Activated CD8-positive, alpha-beta T cell treated with anti-CD3 and anti-CD28 coated beads for 36 hours (primary cell): ENCODE measurements around the gene INPP5D. TPM values are rescaled to one million over a fixed set of nuclear protein-coding genes. Genes with fewer than 3 reads are reported as not detected.
A peak's percentile ranks its signal among the peaks of the same experiment; 100 is the strongest.

Experiments
- ATAC-seq: fragments of 200-7000 bp; cut with Tn5 transposase; one replicate; pipeline ENCODE4 v1.10.0; 2021; ENCODE audit warnings: mild to moderate bottlenecking, moderate library complexity
- CTCF ChIA-PET: fragments of 350-600 bp; sonication (Branson Sonifier 250); formaldehyde crosslinking; loops from one replicate; lab custom pipeline; 2021; ENCODE audit warnings: antibody characterized with exemption; lab: Charles Lee
- POLR2A ChIA-PET: fragments of 350-600 bp; sonication (Branson Sonifier 250); formaldehyde crosslinking; loops from one replicate; lab custom pipeline; 2021; ENCODE audit warnings: antibody characterized with exemption; lab: Charles Lee
- DNase-seq: peaks from one replicate; pipeline ENCODE4 v3.0.0-alpha.2; 2020
- H3K27ac Mint-ChIP-seq: one replicate; pipeline ENCODE4 v1.8.0; 2021; ENCODE audit warnings: mild to moderate bottlenecking, mixed read lengths
- H3K27me3 Mint-ChIP-seq: one replicate; pipeline ENCODE4 v1.8.0; 2021; ENCODE audit warnings: mixed read lengths
- H3K36me3 Mint-ChIP-seq: one replicate; pipeline ENCODE4 v1.8.0; 2021; ENCODE audit warnings: low read depth, mixed read lengths
- H3K4me1 Mint-ChIP-seq: one replicate; pipeline ENCODE4 v1.8.0; 2021; ENCODE audit warnings: low read depth, mixed read lengths
- H3K4me3 Mint-ChIP-seq: one replicate; pipeline ENCODE4 v1.8.0; 2021; ENCODE audit warnings: mild to moderate bottlenecking, moderate library complexity, mixed read lengths
- H3K9me3 Mint-ChIP-seq: one replicate; pipeline ENCODE4 v1.8.0; 2021; ENCODE audit warnings: mixed read lengths
- CTCF ChIP-seq: fragments of 200-600 bp; IDR thresholded peaks from one replicate; pipeline ENCODE4 v1.8.0; 2022; ENCODE audit warnings: antibody characterized with exemption, mild to moderate bottlenecking
- intact Hi-C: fragments of 100-400 bp; cut with micrococcal nuclease; formaldehyde crosslinking; loops from one replicate; pipeline ENCODE4 v1.10.0; 2022
- total RNA-seq, 2 experiments: library from RNA; stranded (reverse); gene quantifications; one replicate each; pipeline ENCODE4 v1.2.3, GENCODE V29; 2021

INPP5D gene
- total RNA-seq, 2 experiments from 2014 or later, result 38.6 to 40.2 TPM

- intact Hi-C loops, result loop anchor here (5.0 kb wide), 1 partner anchor 161 kb away; no protein-coding TSS in a partner anchor
- H3K4me1 Mint-ChIP-seq, result peaks cover 83% of the 10 kb centered on the region
- peaks cover 46% of the 10 kb centered on the region for H3K36me3 Mint-ChIP-seq
- ATAC-seq (no peak), DNase-seq (no peak)
- peak overlapping the region; percentile 32 for H3K4me3 Mint-ChIP-seq
- POLR2A ChIA-PET, result interaction anchor here (1.3 to 10.3 kb wide), 6 partner anchors 11 to 337 kb away, joined by 3 to 119 read pairs (median 10); partner anchors contain the start of genes ATG16L1 and INPP5D
- no peak for TF ChIP-seq CTCF
- no peaks in the 10 kb centered on the region for H3K27me3 Mint-ChIP-seq
- CTCF ChIA-PET, result interaction anchor here (1.2 to 5.3 kb wide), 6 partner anchors 12 to 28 kb away, joined by 3 to 32 read pairs (median 6); partner anchors contain the start of gene INPP5D
- no peaks in the 10 kb centered on the region for H3K9me3 Mint-ChIP-seq
- peak overlapping the region; percentile 85 for H3K27ac Mint-ChIP-seq
Observed at GRCh38 chr2:233081731-233082221, 21.6 kb downstream of the INPP5D start.

- Mint-ChIP-seq H3K36me3 (peaks cover 48% of the 10 kb centered on the region), H3K9me3 (no peaks in the 10 kb centered on the region), H3K27me3 (no peaks in the 10 kb centered on the region), H3K4me1 (peaks cover 86% of the 10 kb centered on the region), H3K4me3 (peak overlapping the region; percentile 32), H3K27ac (peak overlapping the region; percentile 85)
- peak; percentile 35 for ATAC-seq
- peak; percentile 22 for DNase-seq
- no peak for TF ChIP-seq CTCF
- intact Hi-C loops, result loop anchor here (5.0 kb wide), 1 partner anchor 160 kb away; no protein-coding TSS in a partner anchor
- CTCF ChIA-PET, result interaction anchor here (1.1 to 5.3 kb wide), 6 partner anchors 13 to 29 kb away, joined by 3 to 32 read pairs (median 6); partner anchors contain the start of gene INPP5D
- POLR2A ChIA-PET, result interaction anchor here (1.5 to 10.3 kb wide), 5 partner anchors 18 to 336 kb away, joined by 3 to 119 read pairs (median 13); partner anchors contain the start of genes ATG16L1 and INPP5D
Observed at GRCh38 chr2:233082222-233082930, 22.2 kb downstream of the INPP5D start.

- intact Hi-C loops, result loop anchor here (5.0 kb wide), 1 partner anchor 159 kb away; no protein-coding TSS in a partner anchor
- H3K27me3 Mint-ChIP-seq, result no peaks in the 10 kb centered on the region
- H3K9me3 Mint-ChIP-seq, result no peaks in the 10 kb centered on the region
- DNase-seq (no peak), ATAC-seq (no peak)
- H3K27ac Mint-ChIP-seq, result peak overlapping the region; percentile 85
- ChIA-PET POLR2A (interaction anchor here (0.6 to 10.3 kb wide), 8 partner anchors 9 to 336 kb away, joined by 3 to 119 read pairs (median 5); partner anchors contain the start of genes ATG16L1 and INPP5D), CTCF (interaction anchor here (1.1 to 5.3 kb wide), 5 partner anchors 13 to 30 kb away, joined by 3 to 32 read pairs (median 7); partner anchors contain the start of gene INPP5D)
- TF ChIP-seq CTCF, result no peak
- peaks cover 51% of the 10 kb centered on the region for H3K36me3 Mint-ChIP-seq
- no peak overlapping the region for H3K4me3 Mint-ChIP-seq
- peaks cover 82% of the 10 kb centered on the region for H3K4me1 Mint-ChIP-seq
Observed at GRCh38 chr2:233082931-233083755, 23.0 kb downstream of the INPP5D start.

- DNase-seq, result no peak
- intact Hi-C loops, result loop anchor here (5.0 kb wide), 1 partner anchor 159 kb away; no protein-coding TSS in a partner anchor
Observed at GRCh38 chr2:233083782-233084181, 23.6 kb downstream of the INPP5D start.

More at GRCh38 chr2:233083782-233084181, 23.6 kb downstream of the INPP5D start:
- peaks cover 57% of the 10 kb centered on the region for H3K36me3 Mint-ChIP-seq
- H3K4me3 Mint-ChIP-seq, result peak overlapping the region; percentile 54
- peak overlapping the region; percentile 85 for H3K27ac Mint-ChIP-seq
- no peaks in the 10 kb centered on the region for H3K9me3 Mint-ChIP-seq
- H3K27me3 Mint-ChIP-seq, result no peaks in the 10 kb centered on the region
- POLR2A ChIA-PET, result interaction anchor here (0.7 to 10.3 kb wide), 6 partner anchors 8 to 167 kb away, joined by 3 to 119 read pairs (median 8); partner anchors contain the start of genes ATG16L1 and INPP5D
- CTCF ChIA-PET, result interaction anchor here (1.1 to 5.3 kb wide), 4 partner anchors 13 to 30 kb away, joined by 5 to 32 read pairs (median 16); partner anchors contain the start of gene INPP5D
- ATAC-seq, result no peak
- TF ChIP-seq CTCF, result no peak
- H3K4me1 Mint-ChIP-seq, result peaks cover 84% of the 10 kb centered on the region
